ENCODE results near the gene CHMP6.

GRCh38 chr17:81018044-81018802, 26.6 kb downstream of the CHMP6 start:
- TF ChIP-seq POLR2A (IDR thresholded peaks at IDR 0.05) = no peak
- TF ChIP-seq CTCF (IDR thresholded peaks at IDR 0.05) = no peak
